Loucy (cell line): ENCODE measurements around the gene GPR63.

Experiments
- H2AFZ ChIP-seq: fragments of 200-600 bp; sonication (generic); 2 replicates; pipeline ENCODE4 v1.6.0; 2016; ENCODE audit warnings: antibody characterized with exemption, mild to moderate bottlenecking, low read length, moderate library complexity
- H3F3A ChIP-seq: fragments of 200-600 bp; 2 replicates; pipeline ENCODE4 v1.6.0; 2016; ENCODE audit warnings: antibody characterized with exemption, low read depth, mild to moderate bottlenecking
- H3K27me3 ChIP-seq: fragments of 200-600 bp; sonication (generic); 2 replicates; pipeline ENCODE4 v1.6.1; 2014; ENCODE audit warnings: low read length, mild to moderate bottlenecking; ENCODE audit not compliant: insufficient read depth, poor library complexity, severe bottlenecking
- H3K36me3 ChIP-seq: fragments of 200-600 bp; sonication (generic); 2 replicates; pipeline ENCODE4 v1.6.1; 2016; ENCODE audit warnings: low read length; ENCODE audit not compliant: insufficient read depth
- H3K4me1 ChIP-seq: fragments of 200-600 bp; sonication (generic); 2 replicates; pipeline ENCODE4 v1.5.1; 2014; ENCODE audit warnings: low read length, mild to moderate bottlenecking; ENCODE audit not compliant: insufficient read depth, poor library complexity, severe bottlenecking
- H3K4me2 ChIP-seq: fragments of 200-600 bp; sonication (generic); 2 replicates; pipeline ENCODE4 v1.6.0; 2014; ENCODE audit warnings: antibody characterized with exemption, low read length, low read depth, mild to moderate bottlenecking; ENCODE audit not compliant: poor library complexity, severe bottlenecking
- H3K4me3 ChIP-seq: fragments of 200-600 bp; sonication (generic); 2 replicates; pipeline ENCODE4 v1.5.1; 2014; ENCODE audit warnings: low read length, mild to moderate bottlenecking, mixed read lengths; ENCODE audit not compliant: poor library complexity, severe bottlenecking
- H3K79me2 ChIP-seq: fragments of 200-600 bp; sonication (generic); 2 replicates; pipeline ENCODE4 v1.6.1; 2014; ENCODE audit warnings: low read length; ENCODE audit not compliant: insufficient read depth
- H3K9ac ChIP-seq: fragments of 200-600 bp; sonication (generic); 2 replicates; pipeline ENCODE4 v1.6.0; 2014; ENCODE audit warnings: mild to moderate bottlenecking, low read depth, low read length, moderate library complexity; ENCODE audit not compliant: poor library complexity, severe bottlenecking
- H3K9me2 ChIP-seq: fragments of 200-600 bp; sonication (generic); replicated peaks from 2 replicates; pipeline ENCODE4 v1.6.1; 2016; ENCODE audit warnings: low read depth, low read length, mixed read lengths
- H3K9me3 ChIP-seq: fragments of 200-600 bp; sonication (generic); 2 replicates; pipeline ENCODE4 v1.6.1; 2014; ENCODE audit warnings: mild to moderate bottlenecking, antibody characterized with exemption, low read length, low read depth; ENCODE audit not compliant: insufficient read depth
- H4K20me1 ChIP-seq: fragments of 200-600 bp; sonication (generic); 2 replicates; pipeline ENCODE4 v1.6.0; 2014; ENCODE audit warnings: antibody characterized with exemption, low read length, mild to moderate bottlenecking; ENCODE audit not compliant: insufficient read depth, poor library complexity, severe bottlenecking
- EZH2phosphoT487 ChIP-seq: fragments of 200-600 bp; IDR thresholded peaks from 2 replicates; pipeline ENCODE4 v1.6.1; 2018; ENCODE audit warnings: antibody characterized with exemption, mild to moderate bottlenecking, moderate library complexity, borderline replicate concordance
- TF ChIP-seq, protein P1 (sequence below): fragments of 200-600 bp; sonication (generic); conservative IDR thresholded peaks from 2 replicates; pipeline ENCODE4 v1.5.1; 2014; ENCODE audit warnings: mild to moderate bottlenecking, antibody characterized with exemption, low read length

GPR63 gene

DNA sequence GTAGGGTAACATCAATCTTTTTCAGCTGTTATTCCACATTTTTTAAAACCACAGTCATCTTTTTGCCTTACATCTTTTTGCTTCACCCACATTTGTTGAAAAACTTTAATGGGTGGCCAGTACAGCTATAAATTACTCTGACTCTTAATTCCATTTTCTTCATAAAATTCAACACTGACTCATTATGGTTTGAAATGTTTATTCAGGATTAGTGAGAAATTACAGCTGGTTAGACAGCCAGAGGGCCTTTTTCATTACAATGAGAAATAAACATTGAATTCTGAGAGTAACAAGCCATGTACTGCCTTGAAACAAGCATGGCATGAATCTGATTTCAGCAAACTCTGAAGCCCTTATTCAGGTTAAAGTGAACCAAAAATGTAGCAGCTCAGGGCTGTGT lies 40.9 kb upstream of the GPR63 start:
- Histone ChIP-seq H3F3A (no peaks in the 10 kb centered on the region), H3K36me3 (no peaks in the 10 kb centered on the region), H3K79me2 (no peaks in the 10 kb centered on the region), H3K4me2 (no peak overlapping the region), H2AFZ (no peak overlapping the region), H3K4me3 (no peak overlapping the region), H3K9me3 (no peaks in the 10 kb centered on the region), H3K27me3 (no peaks in the 10 kb centered on the region), H3K9me2 (no peaks in the 10 kb centered on the region), H4K20me1 (no peaks in the 10 kb centered on the region), H3K9ac (no peak overlapping the region), H3K4me1 (no peaks in the 10 kb centered on the region)
- TF ChIP-seq EZH2phosphoT487, result no peak
- TF ChIP-seq, protein P1, sequence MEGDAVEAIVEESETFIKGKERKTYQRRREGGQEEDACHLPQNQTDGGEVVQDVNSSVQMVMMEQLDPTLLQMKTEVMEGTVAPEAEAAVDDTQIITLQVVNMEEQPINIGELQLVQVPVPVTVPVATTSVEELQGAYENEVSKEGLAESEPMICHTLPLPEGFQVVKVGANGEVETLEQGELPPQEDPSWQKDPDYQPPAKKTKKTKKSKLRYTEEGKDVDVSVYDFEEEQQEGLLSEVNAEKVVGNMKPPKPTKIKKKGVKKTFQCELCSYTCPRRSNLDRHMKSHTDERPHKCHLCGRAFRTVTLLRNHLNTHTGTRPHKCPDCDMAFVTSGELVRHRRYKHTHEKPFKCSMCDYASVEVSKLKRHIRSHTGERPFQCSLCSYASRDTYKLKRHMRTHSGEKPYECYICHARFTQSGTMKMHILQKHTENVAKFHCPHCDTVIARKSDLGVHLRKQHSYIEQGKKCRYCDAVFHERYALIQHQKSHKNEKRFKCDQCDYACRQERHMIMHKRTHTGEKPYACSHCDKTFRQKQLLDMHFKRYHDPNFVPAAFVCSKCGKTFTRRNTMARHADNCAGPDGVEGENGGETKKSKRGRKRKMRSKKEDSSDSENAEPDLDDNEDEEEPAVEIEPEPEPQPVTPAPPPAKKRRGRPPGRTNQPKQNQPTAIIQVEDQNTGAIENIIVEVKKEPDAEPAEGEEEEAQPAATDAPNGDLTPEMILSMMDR, result no peak

DNA sequence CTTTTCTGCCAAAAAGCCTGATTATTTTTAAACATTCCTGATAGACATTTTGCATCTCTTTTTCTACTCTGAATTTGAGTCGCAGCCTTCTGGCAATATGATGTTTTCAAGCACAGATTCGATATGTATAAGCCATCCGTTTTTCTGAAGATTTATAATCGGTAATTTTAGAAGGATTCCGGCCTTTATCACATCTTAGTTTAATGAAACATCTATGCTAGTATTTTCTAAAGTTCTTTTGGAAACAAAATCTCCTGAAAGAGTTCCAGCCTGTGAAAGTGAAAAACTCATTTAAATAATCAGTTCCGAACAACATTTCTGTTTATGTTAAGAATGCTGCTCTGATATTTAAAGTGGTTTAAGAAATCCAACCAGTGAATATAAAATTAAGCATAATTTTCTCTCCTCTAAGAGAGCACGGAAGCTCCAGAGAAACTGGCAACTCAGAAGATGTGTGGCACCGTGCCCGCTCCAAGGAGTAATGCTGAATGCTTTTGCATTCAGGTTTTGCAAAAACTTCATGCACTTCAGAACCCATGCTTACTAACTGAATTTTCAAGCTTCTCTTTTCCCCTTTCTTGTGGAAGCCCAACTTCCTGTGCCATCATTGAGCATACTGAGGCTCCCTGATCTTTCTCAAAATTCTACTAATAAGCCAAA lies 39.7 kb upstream of the GPR63 start:
- Histone ChIP-seq H3K9me3 (no peaks in the 10 kb centered on the region), H3K4me3 (no peak overlapping the region), H3K9ac (no peak overlapping the region), H3K27me3 (no peaks in the 10 kb centered on the region), H3K9me2 (no peaks in the 10 kb centered on the region), H3F3A (no peaks in the 10 kb centered on the region), H2AFZ (no peak overlapping the region), H4K20me1 (no peaks in the 10 kb centered on the region), H3K79me2 (no peaks in the 10 kb centered on the region), H3K4me1 (no peaks in the 10 kb centered on the region), H3K4me2 (no peak overlapping the region), H3K36me3 (no peaks in the 10 kb centered on the region)
- TF ChIP-seq, protein P1, result no peak
- TF ChIP-seq EZH2phosphoT487, result no peak

DNA sequence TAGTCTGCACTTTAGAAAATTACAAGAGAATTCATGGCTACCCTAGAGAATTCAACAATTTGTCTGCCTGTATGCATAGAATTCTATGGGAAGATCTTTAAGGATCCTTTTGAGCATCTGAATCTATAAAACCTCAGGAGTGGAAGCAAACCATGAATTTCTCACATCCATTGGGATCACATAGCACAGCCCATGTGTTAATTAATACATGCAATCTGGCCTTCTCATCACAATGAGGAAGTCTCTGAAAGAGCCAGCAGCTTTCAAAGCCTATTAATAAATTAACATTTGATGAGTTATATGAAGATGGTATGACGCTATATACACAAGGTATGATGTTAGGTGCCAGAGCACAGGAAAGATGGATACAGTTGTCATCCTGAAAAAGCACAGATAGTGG lies 35.7 kb upstream of the GPR63 start:
- Histone ChIP-seq H3K27me3 (no peaks in the 10 kb centered on the region), H3K4me2 (no peak overlapping the region), H3K4me1 (no peaks in the 10 kb centered on the region), H3K4me3 (no peak overlapping the region), H4K20me1 (no peaks in the 10 kb centered on the region), H3K9ac (no peak overlapping the region), H3F3A (no peaks in the 10 kb centered on the region), H3K9me3 (no peaks in the 10 kb centered on the region), H3K9me2 (no peaks in the 10 kb centered on the region), H3K79me2 (no peaks in the 10 kb centered on the region), H2AFZ (no peak overlapping the region), H3K36me3 (no peaks in the 10 kb centered on the region)
- no peak for TF ChIP-seq EZH2phosphoT487
- TF ChIP-seq, protein P1, result no peak
